PC-9 (cell line): Measurements from ENCODE around the gene IGFBP2.

Source experiments
- EZH2 ChIP-seq: fragments of 200-600 bp; sonication (generic); IDR thresholded peaks from 2 replicates; pipeline ENCODE4 v1.8.0; 2017; ENCODE audit warnings: antibody characterized with exemption, low read depth
- TF ChIP-seq, protein P1 (sequence below): fragments of 200-600 bp; sonication (generic); conservative IDR thresholded peaks from 2 replicates; pipeline ENCODE4 v1.6.1; 2017; ENCODE audit warnings: mixed run types, antibody characterized with exemption, mild to moderate bottlenecking, moderate library complexity

DNA sequence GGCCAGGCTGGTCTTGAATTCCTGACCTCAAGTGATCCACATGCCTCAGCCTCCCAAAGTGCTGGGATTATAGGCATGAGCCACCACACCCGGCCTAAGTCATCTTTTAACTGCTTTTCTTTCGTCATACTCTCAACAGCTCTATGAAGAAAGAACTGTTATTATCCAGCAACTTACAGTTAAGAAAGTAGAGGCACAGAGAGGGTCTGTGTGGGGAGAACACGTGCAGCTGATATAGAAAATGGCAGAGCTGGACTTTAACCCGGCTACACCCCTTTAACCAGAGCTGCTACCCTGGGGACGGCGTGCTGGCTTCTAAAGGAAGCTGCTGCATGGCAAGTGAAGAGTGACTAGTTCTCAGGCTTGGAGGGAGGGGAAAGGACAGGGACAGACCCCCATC lies 25.5 kb downstream of the IGFBP2 start:
- TF ChIP-seq EZH2 = no peak
- TF ChIP-seq, protein P1, sequence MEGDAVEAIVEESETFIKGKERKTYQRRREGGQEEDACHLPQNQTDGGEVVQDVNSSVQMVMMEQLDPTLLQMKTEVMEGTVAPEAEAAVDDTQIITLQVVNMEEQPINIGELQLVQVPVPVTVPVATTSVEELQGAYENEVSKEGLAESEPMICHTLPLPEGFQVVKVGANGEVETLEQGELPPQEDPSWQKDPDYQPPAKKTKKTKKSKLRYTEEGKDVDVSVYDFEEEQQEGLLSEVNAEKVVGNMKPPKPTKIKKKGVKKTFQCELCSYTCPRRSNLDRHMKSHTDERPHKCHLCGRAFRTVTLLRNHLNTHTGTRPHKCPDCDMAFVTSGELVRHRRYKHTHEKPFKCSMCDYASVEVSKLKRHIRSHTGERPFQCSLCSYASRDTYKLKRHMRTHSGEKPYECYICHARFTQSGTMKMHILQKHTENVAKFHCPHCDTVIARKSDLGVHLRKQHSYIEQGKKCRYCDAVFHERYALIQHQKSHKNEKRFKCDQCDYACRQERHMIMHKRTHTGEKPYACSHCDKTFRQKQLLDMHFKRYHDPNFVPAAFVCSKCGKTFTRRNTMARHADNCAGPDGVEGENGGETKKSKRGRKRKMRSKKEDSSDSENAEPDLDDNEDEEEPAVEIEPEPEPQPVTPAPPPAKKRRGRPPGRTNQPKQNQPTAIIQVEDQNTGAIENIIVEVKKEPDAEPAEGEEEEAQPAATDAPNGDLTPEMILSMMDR = no peak
